ENCODE measurements around the gene CLIC5.

- TF ChIP-seq CTCF (IDR thresholded peaks at IDR 0.05 in 4 of 5, conservative IDR thresholded peaks at IDR 0.05 in 1 of 5) (no peak), POLR2A (IDR thresholded peaks at IDR 0.05) (no peak)
Measured at GRCh38 chr6:46061497-46061896, 45.8 kb upstream of the CLIC5 start.
